Activated CD4-positive, alpha-beta T cell treated with anti-CD3 and anti-CD28 coated beads, Interleukin-2, amount 10 ng/mL, durations not matched to agents 24 days and 14 days (primary cell): ENCODE measurements around the gene NOP53. TPM values are rescaled to one million over a fixed set of nuclear protein-coding genes. Genes with fewer than 3 reads are reported as not detected.
A peak's percentile ranks its signal among the peaks of the same experiment; 100 is the strongest.
"Not testable (repeated sequence)": the region's sequence is repeated elsewhere in the genome, so short reads cannot be mapped to it uniquely, and the experiment has no call there.

Experiments used
- DNase-seq: peaks from one replicate; pipeline ENCODE4 v3.0.0; 2022
- H3K27ac Mint-ChIP-seq: one replicate; pipeline ENCODE4 v1.8.0; 2022; ENCODE audit warnings: mild to moderate bottlenecking, mixed read lengths
- H3K27me3 Mint-ChIP-seq: one replicate; pipeline ENCODE4 v1.8.0; 2022; ENCODE audit warnings: mixed read lengths
- H3K36me3 Mint-ChIP-seq: one replicate; pipeline ENCODE4 v1.8.0; 2022; ENCODE audit warnings: low read depth, mild to moderate bottlenecking, mixed read lengths
- H3K4me1 Mint-ChIP-seq: one replicate; pipeline ENCODE4 v1.8.0; 2021; ENCODE audit warnings: mixed read lengths
- H3K4me3 Mint-ChIP-seq: one replicate; pipeline ENCODE4 v1.8.0; 2022; ENCODE audit warnings: mild to moderate bottlenecking, moderate library complexity, mixed read lengths
- H3K9me3 Mint-ChIP-seq: one replicate; pipeline ENCODE4 v1.8.0; 2021; ENCODE audit warnings: mixed read lengths
- intact Hi-C: fragments of 100-400 bp; cut with micrococcal nuclease; formaldehyde crosslinking; loops from one replicate; pipeline ENCODE4 v1.15.1; 2023
- total RNA-seq: library from RNA; stranded (reverse); gene quantifications from 2 replicates; pipeline ENCODE4 v1.2.3, GENCODE V29; 2022

Gene NOP53
- total RNA-seq, 1 donor from 2014 or later: 230 TPM

DNA sequence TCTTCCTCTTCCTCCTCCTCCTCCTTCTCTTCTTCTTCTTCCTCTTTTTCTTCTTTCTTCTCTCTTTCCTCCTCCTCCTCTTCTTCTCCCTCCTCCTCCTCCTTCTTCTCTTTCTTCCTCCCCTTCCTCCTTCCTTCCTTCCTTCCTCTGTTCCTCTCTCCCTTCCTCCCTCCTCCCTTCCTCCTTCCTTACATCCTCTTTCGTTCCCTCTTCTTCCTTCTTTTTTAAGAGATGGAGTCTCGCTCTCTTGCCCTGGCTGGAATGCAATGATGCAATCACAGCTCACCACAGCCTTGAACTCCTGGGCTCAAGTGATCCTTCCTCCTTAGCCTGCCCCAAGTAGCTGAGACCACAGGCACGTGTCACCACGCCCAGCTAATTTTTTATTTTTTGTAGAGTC lies 18.9 kb upstream of the NOP53 start:
- H3K9me3 Mint-ChIP-seq: no peaks in the 10 kb centered on the region
- no peak for DNase-seq
- H3K36me3 Mint-ChIP-seq: no peaks in the 10 kb centered on the region
- H3K4me3 Mint-ChIP-seq: no peak overlapping the region
- peaks cover 24% of the 10 kb centered on the region for H3K4me1 Mint-ChIP-seq
- no peak overlapping the region for H3K27ac Mint-ChIP-seq
- intact Hi-C loops: no loop called here
- peaks cover 1% of the 10 kb centered on the region for H3K27me3 Mint-ChIP-seq

DNA sequence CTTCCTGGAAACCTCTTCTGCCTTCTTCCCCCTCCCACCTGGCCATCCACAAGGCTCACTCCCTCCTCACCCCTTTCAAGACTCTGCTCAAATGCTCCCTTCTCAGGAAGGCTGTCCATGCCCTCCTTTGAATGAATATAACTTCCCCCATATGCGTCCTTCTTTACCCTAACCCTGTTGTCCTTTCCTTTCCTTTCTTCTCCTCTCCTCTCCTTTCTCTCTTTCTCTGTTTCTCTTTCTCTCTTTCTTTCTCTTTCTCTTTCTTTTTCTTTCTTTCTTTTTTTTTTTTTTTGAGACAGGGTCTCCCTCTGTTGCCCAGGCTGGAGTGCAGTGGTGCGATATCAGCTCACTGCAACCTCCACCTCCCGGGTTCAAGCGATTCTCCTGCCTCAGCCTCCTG lies 17.1 kb upstream of the NOP53 start:
- H3K36me3 Mint-ChIP-seq, H3K9me3 Mint-ChIP-seq, DNase-seq, H3K27me3 Mint-ChIP-seq, H3K27ac Mint-ChIP-seq: not testable (repeated sequence)
- H3K4me1 Mint-ChIP-seq: peaks cover 21% of the 10 kb centered on the region
- intact Hi-C loops: loop anchor here (2.0 kb wide), 1 partner anchor 15 kb away; no protein-coding TSS in a partner anchor
- peak overlapping the region; percentile 15 for H3K4me3 Mint-ChIP-seq

DNA sequence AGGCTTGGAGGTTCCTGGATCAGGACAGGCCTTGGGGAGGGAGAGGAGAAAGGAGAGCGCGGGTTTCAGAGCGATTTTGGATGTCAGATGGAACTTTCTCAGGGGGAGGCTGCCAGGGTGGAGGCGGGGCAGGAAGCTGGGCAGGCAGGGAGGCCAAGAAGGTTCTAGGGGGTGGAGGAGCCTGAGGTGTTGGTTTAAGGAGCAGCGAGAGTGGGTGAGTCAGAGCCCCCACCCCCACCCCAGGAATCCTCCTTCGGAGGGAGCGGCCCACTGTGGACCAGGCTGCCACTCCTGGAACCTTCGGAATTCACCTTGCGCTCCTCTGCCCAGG lies 15.9 kb upstream of the NOP53 start:
- peak; percentile 72 for DNase-seq
- peak overlapping the region; percentile 91 for H3K4me3 Mint-ChIP-seq
- H3K27ac Mint-ChIP-seq: peak overlapping the region; percentile 78

DNA sequence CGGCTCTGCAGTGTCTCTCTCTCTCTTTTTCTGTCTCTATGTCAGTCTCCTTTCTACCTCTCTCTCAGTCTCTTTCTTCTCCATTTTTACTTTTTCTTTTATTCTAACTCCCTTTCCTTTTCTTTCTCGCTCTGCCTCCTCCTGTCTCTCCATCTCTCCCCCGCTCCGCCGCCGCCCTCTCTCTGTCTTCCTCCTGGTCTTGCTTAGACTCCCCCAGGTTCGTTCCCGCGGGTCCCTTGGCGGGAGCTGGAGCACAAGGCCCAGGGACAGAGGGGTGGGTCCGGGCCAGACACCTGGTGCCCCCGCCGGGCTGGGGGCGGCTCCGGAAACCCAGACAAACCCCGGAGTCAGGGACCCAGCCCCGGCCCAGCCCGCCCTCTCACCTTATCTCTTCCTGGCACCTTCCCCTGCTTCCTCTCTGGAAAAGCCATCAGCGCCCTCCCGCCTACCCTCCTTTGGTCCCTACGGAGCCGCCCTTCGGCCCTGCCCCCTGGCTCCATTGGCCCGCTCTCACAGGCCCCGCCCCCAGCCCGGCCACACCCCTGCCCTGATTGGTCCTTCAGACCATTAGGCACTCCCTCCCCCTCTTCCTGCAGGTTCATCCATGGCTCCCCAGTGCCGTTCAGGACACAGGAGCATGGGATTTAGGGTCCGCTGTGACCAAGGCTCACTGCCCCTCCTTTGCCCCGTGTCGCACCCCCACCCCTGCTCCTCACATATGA lies 15.4 kb upstream of the NOP53 start:
- Mint-ChIP-seq H3K9me3 (no peaks in the 10 kb centered on the region), H3K36me3 (no peaks in the 10 kb centered on the region), H3K4me1 (peaks cover 21% of the 10 kb centered on the region), H3K4me3 (peak overlapping the region; percentile 91), H3K27ac (peak overlapping the region; percentile 78), H3K27me3 (peaks cover 1% of the 10 kb centered on the region)
- intact Hi-C loops: loop anchor here (2.0 kb wide), 1 partner anchor 13 kb away; no protein-coding TSS in a partner anchor
- peak; percentile 88 for DNase-seq

More for the DNA sequence above, 15.9 kb upstream of the NOP53 start:
- no peaks in the 10 kb centered on the region for H3K9me3 Mint-ChIP-seq
- intact Hi-C loops: loop anchor here (2.0 kb wide), 1 partner anchor 13 kb away; no protein-coding TSS in a partner anchor
- peaks cover 1% of the 10 kb centered on the region for H3K27me3 Mint-ChIP-seq
- H3K36me3 Mint-ChIP-seq: no peaks in the 10 kb centered on the region
- H3K4me1 Mint-ChIP-seq: peaks cover 21% of the 10 kb centered on the region

DNA sequence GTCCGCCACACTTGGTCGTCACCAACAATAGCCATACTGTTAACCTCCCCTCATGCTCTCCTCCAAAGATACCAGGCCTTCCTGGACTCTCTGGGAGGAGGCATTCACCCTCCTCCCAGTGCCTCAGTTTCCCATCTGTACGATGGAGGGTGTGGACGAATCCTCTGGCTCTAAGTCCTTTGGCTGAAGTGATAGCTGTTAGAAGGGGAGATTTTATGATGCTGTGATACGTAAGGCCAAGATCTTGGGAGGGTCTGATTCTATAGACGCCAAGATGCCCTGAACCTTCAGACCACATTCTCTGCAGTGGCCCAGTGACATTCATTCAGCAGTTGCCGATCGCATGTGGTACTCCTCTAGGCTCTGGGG lies 14.8 kb upstream of the NOP53 start:
- Mint-ChIP-seq H3K9me3 (no peaks in the 10 kb centered on the region), H3K36me3 (no peaks in the 10 kb centered on the region), H3K4me3 (peak overlapping the region; percentile 91), H3K4me1 (peaks cover 21% of the 10 kb centered on the region), H3K27me3 (peaks cover 1% of the 10 kb centered on the region), H3K27ac (no peak overlapping the region)
- intact Hi-C loops: no loop called here
- no peak for DNase-seq

DNA sequence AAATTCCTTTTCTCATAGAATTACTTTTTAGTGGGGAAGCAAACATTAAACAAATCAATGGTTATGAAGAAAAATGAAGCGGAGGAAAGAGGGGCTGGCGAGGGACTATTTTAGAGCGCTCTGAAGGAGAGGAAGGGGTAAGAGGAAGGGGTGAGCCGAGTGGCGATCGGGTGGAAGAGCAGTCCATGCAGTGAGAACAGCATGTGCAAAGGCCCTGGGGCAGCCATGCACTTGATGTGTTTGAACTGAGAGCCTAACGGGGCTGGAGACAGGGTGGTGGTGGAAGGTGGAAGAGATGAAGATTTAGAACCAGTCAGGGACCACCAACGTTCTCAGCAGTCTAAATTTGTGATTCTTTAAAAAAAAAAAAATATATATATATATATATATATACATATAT lies 14.4 kb upstream of the NOP53 start:
- Mint-ChIP-seq H3K27me3 (peaks cover 1% of the 10 kb centered on the region), H3K4me1 (peaks cover 21% of the 10 kb centered on the region), H3K4me3 (peak overlapping the region; percentile 91), H3K36me3 (no peaks in the 10 kb centered on the region), H3K27ac (no peak overlapping the region), H3K9me3 (no peaks in the 10 kb centered on the region)
- DNase-seq: no peak
- intact Hi-C loops: no loop called here

DNA sequence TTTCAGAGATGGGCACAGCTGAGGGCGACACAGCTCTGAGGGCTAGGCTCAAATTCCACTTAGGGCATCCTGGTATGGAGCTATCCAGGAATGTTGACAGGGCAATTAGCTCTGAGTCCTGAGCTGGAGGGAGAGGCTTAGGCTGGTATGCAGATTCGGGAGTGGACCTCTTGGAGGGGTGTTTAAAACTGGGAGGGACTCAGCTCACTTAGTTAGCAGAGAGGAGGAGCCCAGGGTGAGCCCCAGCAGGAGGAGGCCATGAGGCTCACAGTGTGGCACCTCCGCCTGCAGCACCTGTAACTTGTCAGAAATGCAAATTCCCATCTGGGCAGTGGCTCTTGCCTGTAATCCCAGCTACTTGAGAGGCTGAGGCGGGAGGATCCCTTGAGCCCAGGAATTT lies 10.2 kb upstream of the NOP53 start:
- Mint-ChIP-seq H3K27ac (no peak overlapping the region), H3K27me3 (no peaks in the 10 kb centered on the region), H3K4me1 (peaks cover 4% of the 10 kb centered on the region), H3K4me3 (no peak overlapping the region), H3K36me3 (no peaks in the 10 kb centered on the region), H3K9me3 (no peaks in the 10 kb centered on the region)
- DNase-seq: no peak
- intact Hi-C loops: no loop called here

DNA sequence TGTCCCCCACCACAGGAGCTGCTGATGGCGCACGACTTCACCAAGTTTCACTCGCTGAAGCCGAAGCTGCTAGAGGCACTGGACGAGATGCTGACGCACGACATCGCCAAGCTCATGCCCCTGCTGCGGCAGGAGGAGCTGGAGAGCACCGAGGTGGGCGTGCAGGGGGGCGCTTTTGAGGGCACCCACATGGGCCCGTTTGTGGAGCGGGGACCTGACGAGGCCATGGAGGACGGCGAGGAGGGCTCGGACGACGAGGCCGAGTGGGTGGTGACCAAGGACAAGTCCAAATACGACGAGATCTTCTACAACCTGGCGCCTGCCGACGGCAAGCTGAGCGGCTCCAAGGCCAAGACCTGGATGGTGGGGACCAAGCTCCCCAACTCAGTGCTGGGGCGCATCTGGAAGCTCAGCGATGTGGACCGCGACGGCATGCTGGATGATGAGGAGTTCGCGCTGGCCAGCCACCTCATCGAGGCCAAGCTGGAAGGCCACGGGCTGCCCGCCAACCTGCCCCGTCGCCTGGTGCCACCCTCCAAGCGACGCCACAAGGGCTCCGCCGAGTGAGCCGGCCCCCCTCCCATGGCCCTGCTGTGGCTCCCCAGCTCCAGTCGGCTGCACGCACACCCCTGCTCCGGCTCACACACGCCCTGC lies 4.4 kb upstream of the NOP53 start:
- intact Hi-C loops: loop anchor here (5.0 kb wide), 1 partner anchor 1839 kb away; the partner anchor contains the start of gene MYPOP
- H3K27me3 Mint-ChIP-seq: peaks cover 2% of the 10 kb centered on the region
- H3K4me3 Mint-ChIP-seq: no peak overlapping the region
- no peaks in the 10 kb centered on the region for H3K9me3 Mint-ChIP-seq
- no peak for DNase-seq
- peaks cover 5% of the 10 kb centered on the region for H3K36me3 Mint-ChIP-seq
- peaks cover 17% of the 10 kb centered on the region for H3K4me1 Mint-ChIP-seq
- H3K27ac Mint-ChIP-seq: no peak overlapping the region

DNA sequence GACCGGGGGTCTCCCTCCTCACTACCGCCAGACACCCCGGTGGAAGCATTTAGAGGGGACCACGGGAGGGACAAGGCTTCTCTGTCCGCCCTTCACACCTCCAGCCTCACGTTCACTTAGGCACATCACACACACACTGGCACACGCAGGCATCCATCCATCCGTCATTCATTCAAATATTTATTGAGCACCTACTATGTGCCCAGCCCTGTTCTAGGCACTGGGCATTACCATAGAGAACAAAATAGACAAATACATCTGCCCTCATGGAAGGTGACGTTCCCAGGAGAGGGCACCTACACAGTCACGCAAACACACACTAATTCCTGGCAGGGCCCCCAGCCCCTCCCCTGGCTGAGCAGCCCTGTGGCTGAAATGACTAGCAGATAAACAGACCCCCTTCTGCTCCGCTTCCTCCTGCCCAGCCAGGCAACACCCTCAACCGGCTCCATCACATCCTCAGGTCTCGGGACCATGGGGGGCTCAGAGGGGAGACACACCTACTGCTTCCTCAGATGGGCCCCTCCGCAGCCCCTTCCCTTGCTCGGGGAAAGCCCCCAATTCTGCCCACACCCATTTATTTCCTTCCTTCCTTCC lies 3.7 kb upstream of the NOP53 start:
- Mint-ChIP-seq H3K4me1 (peaks cover 17% of the 10 kb centered on the region), H3K9me3 (no peaks in the 10 kb centered on the region), H3K27ac (peak overlapping the region; percentile 53), H3K27me3 (peaks cover 2% of the 10 kb centered on the region), H3K4me3 (no peak overlapping the region), H3K36me3 (peaks cover 6% of the 10 kb centered on the region)
- intact Hi-C loops: loop anchor here (2.0 to 5.0 kb wide), 2 partner anchors 13 to 1839 kb away; partner anchors contain the start of gene MYPOP
- DNase-seq: no peak

DNA sequence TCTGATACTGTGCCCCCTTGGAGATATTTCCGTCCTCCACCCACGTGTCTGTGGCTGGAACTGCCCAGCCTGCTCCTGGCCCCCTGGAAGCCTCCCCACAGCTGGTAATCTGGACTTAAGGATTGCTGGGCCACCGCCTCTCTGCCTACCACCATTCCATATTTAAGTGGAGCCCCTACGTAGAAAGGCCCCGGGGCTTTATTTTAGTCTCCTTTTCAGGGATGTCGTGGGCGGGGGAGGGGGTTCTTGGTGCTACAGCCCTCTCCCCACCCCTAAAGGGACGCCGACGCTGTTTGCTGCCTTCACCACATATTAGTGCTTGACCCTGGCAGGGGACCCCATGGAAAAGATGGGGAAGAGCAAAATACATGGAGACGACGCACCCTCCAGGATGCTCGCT lies 2.7 kb upstream of the NOP53 start:
- Mint-ChIP-seq H3K9me3 (no peaks in the 10 kb centered on the region), H3K36me3 (peaks cover 11% of the 10 kb centered on the region), H3K27me3 (peaks cover 2% of the 10 kb centered on the region), H3K27ac (peak overlapping the region; percentile 94), H3K4me1 (peaks cover 20% of the 10 kb centered on the region), H3K4me3 (peak overlapping the region; percentile 91)
- intact Hi-C loops: loop anchor here (1.0 to 5.0 kb wide), 4 partner anchors 14 to 1840 kb away; partner anchors contain the start of genes EHD2, MYPOP and NAPA
- no peak for DNase-seq

DNA sequence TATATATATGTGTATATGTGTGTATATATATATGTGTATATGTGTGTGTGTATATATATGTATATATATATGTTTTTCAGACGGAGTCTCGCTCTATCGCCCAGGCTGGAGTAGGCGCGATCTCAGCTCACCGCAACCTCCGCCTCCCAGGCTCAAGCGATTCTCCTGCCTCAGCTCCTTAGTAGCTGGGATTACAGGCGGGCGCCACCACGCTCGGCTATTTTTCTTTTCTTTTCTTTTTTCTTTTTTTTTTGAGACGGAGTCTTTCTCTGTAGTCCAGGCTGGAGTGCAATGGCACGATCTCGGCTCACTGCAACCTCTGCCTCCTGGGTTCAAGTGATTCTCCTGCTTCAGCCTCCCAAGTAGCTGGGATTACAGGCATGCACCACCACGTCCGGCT lies 783 bp downstream of the NOP53 start:
- H3K27ac Mint-ChIP-seq: peak overlapping the region; percentile 100
- H3K4me1 Mint-ChIP-seq: peaks cover 33% of the 10 kb centered on the region
- H3K36me3 Mint-ChIP-seq: peaks cover 38% of the 10 kb centered on the region
- H3K27me3 Mint-ChIP-seq, H3K9me3 Mint-ChIP-seq, intact Hi-C loops, DNase-seq: not testable (repeated sequence)
- peak overlapping the region; percentile 97 for H3K4me3 Mint-ChIP-seq

DNA sequence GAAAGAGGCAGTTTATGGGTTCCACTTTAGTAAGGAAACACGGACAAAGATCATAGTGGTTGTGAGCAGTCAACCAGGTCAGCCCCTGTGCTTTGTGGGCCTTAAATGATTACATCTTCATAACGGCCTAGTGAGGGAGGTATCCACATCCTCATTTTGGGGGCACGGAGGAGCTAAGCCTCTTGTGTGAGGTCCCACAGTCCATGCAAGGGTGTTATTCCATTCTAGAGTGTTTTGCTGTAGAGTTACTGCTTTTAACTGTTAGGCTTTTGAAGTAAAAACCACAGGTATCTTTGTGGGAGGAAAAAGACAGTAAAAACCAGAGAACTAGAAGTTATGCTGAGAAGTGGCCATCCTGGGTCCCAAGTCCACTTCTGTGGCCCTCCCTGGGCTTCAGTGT lies 4.0 kb downstream of the NOP53 start:
- no peak for DNase-seq
- peaks cover 67% of the 10 kb centered on the region for H3K36me3 Mint-ChIP-seq
- peaks cover 23% of the 10 kb centered on the region for H3K4me1 Mint-ChIP-seq
- H3K4me3 Mint-ChIP-seq: peak overlapping the region; percentile 63
- H3K9me3 Mint-ChIP-seq: no peaks in the 10 kb centered on the region
- intact Hi-C loops: no loop called here
- peak overlapping the region; percentile 59 for H3K27ac Mint-ChIP-seq
- H3K27me3 Mint-ChIP-seq: no peaks in the 10 kb centered on the region

DNA sequence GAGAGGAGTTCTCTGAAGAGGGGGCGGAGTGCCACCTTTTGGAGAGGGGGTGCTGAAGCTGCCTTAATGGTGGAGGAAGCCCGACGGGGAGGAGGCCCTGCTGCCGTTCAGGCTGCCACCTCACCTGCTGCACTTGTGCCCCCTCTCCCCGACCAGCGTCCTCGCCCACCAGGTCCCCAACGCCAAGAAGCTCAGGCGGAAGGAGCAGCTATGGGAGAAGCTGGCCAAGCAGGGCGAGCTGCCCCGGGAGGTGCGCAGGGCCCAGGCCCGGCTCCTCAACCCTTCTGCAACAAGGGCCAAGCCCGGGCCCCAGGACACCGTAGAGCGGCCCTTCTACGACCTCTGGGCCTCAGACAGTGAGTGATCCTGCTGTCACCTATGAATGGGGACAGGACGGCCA lies 5.4 kb downstream of the NOP53 start:
- H3K36me3 Mint-ChIP-seq: peaks cover 67% of the 10 kb centered on the region
- H3K4me3 Mint-ChIP-seq: no peak overlapping the region
- intact Hi-C loops: no loop called here
- peaks cover 19% of the 10 kb centered on the region for H3K4me1 Mint-ChIP-seq
- H3K27ac Mint-ChIP-seq: no peak overlapping the region
- H3K27me3 Mint-ChIP-seq: no peaks in the 10 kb centered on the region
- DNase-seq: no peak
- no peaks in the 10 kb centered on the region for H3K9me3 Mint-ChIP-seq
